GM18870 (cell line): Measurements from ENCODE around the gene BAIAP2L1.

Experiments used
- ATAC-seq: cut with Tn5 transposase; IDR thresholded peaks from one replicate; pipeline ENCODE4 v1.9.1; 2021; ENCODE audit warnings: moderate library complexity; ENCODE audit not compliant: unreplicated experiment

Gene BAIAP2L1

GRCh38 chr7:98360221-98361130, 40.4 kb downstream of the BAIAP2L1 start:
- ATAC-seq, result no peak

- ATAC-seq, result no peak
Measured at GRCh38 chr7:98359395-98359794, 41.5 kb downstream of the BAIAP2L1 start.

- ATAC-seq, result no peak
Measured at GRCh38 chr7:98358706-98359105, 42.2 kb downstream of the BAIAP2L1 start.

GRCh38 chr7:98357751-98358161, 43.1 kb downstream of the BAIAP2L1 start:
- ATAC-seq, result no peak

GRCh38 chr7:98355250-98355538, 45.7 kb downstream of the BAIAP2L1 start:
- ATAC-seq, result no peak

GRCh38 chr7:98354511-98355249, 46.2 kb downstream of the BAIAP2L1 start:
- ATAC-seq, result no peak

- no peak for ATAC-seq
Measured at GRCh38 chr7:98354052-98354451, 46.8 kb downstream of the BAIAP2L1 start.

GRCh38 chr7:98352621-98353020, 48.3 kb downstream of the BAIAP2L1 start:
- no peak for ATAC-seq

- ATAC-seq, result no peak
Measured at GRCh38 chr7:98351136-98351535, 49.8 kb downstream of the BAIAP2L1 start.

- ATAC-seq, result no peak
Measured at GRCh38 chr7:98348726-98349474, 52.0 kb downstream of the BAIAP2L1 start.

GRCh38 chr7:98346515-98347069, 54.3 kb downstream of the BAIAP2L1 start:
- no peak for ATAC-seq

- no peak for ATAC-seq
Measured at GRCh38 chr7:98341106-98341505, 59.8 kb downstream of the BAIAP2L1 start.

GRCh38 chr7:98339043-98339442, 61.8 kb downstream of the BAIAP2L1 start:
- ATAC-seq, result no peak

GRCh38 chr7:98338441-98338840, 62.4 kb downstream of the BAIAP2L1 start:
- no peak for ATAC-seq

- no peak for ATAC-seq
Measured at GRCh38 chr7:98335411-98335977, 65.4 kb downstream of the BAIAP2L1 start.

- ATAC-seq, result no peak
Measured at GRCh38 chr7:98334081-98334480, 66.8 kb downstream of the BAIAP2L1 start.

- ATAC-seq, result no peak
Measured at GRCh38 chr7:98330926-98331529, 69.9 kb downstream of the BAIAP2L1 start.

GRCh38 chr7:98329791-98330373, 71.0 kb downstream of the BAIAP2L1 start:
- ATAC-seq, result no peak

GRCh38 chr7:98329100-98329790, 71.6 kb downstream of the BAIAP2L1 start:
- ATAC-seq, result no peak

GRCh38 chr7:98324782-98325181, 76.1 kb downstream of the BAIAP2L1 start:
- no peak for ATAC-seq
